Measurements from ENCODE around the gene NT5C3B.

NT5C3B gene

DNA sequence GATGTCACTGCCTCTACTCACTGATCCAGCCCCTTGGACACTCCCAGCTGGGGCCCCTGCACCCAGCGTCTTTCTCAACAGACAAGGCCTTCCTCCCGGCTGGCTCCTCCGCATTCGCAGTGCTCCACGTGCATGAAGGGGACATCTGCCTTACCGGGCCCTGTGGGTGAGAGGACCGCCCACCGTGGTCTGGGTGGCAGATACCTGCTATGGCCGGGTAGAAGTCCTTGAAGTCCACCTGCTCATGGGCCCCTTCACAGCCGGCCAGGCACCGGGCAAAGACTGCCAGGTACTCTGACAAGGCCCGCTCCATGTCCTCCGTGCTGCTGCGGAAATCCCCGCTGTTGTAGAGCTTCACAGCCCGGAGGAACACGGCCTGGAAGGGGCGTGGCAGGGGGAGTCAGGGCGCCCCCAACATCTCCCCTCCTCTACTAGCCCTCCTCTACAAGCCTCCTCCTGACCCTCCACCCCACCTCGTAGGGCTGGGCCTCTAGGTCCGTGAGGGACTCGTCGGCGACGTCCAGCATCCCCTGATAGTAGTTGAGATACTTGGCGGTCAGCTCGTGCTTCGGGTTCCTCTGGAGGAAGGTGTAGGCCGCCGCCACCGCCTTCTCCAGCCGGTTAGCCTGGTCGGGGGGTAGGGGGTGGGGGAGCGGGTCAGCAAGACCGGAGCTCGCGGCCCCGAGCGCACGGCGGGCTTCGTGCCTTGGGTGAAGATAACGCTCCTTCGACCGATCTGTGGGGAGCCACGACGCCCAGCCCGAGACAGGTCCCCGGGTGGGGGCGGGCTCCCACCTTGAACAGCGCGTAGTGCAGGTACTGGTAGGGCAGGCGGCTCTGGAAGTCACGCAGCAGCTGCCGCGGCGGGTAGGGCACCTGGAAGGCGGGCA is 25.1 kb downstream of the NT5C3B start:
- DNase-seq (ENCODE audit: low read depth, low spot score), result no peak

DNA sequence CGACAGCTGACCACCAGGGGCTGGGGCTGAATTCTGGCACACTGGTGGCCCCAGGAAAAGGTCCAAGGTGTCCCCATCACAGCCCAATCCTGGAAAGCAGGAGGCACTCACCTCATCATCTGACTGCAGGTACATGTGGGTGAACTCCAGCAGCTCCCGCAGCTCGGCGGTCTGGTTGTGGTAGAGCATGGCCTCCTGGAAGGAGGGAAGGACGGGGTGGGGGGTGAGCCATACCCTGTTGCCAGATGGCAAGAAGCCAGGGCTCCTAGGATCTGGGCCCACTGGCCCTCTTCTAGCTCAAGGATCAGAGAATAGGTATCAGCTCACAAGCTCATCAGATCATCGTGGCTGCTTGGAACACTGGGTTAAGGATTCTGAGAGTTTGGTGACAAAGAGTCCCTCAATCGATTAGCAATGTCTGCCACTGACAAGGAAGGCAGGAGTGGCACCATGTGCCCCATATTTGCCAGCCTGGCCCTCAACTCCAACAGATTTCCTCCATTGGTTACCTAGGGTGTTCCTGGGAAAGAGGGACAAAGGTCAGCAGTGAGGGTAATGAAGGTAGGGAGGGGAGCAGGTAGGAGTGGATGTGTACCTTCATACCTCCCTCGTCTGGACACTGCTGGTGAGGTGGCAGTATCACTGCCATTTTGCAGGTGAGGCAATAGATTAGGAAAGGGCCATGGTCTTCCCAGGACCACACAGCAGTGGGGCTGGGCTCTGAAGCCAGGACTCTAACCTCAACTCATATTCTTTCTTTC is 29.2 kb downstream of the NT5C3B start:
- no peak for DNase-seq (ENCODE audit: low read depth, low spot score)

DNA sequence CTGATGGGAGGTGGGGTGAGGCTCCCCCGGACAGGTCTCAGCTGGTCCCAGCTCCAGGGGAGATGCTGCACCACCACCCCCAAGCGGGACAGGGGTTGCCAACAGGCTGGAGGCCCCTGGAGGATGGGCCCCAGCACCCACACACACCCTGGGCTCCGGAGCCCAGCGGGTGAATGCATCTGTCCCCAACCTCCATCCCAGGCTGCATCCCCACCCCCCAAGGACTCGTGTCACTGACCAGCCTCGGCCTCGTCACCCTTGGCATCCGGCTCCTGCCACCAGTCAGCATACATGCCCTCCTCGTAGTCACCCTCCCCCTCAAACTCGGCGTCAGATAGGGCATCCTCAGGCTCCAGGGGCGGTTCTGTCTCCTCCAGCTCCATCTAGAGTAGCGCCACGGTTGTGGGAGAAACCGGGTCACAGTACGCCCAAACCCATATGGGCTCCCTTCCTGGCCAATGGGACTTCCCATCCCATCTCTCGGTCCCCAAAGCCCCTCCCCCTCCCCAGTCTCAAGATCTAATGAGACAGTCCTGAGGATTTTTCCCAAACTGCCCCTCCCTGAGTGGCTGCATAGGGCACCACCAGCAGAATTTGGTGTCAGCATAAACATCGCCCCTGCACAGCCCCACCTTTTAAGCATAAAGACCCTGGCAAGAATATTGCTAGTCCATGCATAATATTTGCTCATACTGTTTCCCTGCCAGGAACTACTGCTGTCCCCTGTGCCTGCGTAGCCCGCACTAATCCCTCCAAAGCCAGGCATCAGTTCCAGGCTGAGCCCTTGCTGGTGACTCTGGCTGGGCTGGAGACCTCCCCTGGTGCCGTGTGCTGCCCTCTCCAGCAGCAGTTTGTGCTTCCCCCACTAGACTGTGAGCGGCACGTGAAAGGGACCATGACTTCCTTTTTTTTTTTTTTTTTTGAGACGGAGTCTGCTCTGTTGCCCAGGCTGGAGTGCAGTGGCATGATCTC is 32.7 kb downstream of the NT5C3B start:
- DNase-seq (ENCODE audit: low read depth, low spot score), result no peak

DNA sequence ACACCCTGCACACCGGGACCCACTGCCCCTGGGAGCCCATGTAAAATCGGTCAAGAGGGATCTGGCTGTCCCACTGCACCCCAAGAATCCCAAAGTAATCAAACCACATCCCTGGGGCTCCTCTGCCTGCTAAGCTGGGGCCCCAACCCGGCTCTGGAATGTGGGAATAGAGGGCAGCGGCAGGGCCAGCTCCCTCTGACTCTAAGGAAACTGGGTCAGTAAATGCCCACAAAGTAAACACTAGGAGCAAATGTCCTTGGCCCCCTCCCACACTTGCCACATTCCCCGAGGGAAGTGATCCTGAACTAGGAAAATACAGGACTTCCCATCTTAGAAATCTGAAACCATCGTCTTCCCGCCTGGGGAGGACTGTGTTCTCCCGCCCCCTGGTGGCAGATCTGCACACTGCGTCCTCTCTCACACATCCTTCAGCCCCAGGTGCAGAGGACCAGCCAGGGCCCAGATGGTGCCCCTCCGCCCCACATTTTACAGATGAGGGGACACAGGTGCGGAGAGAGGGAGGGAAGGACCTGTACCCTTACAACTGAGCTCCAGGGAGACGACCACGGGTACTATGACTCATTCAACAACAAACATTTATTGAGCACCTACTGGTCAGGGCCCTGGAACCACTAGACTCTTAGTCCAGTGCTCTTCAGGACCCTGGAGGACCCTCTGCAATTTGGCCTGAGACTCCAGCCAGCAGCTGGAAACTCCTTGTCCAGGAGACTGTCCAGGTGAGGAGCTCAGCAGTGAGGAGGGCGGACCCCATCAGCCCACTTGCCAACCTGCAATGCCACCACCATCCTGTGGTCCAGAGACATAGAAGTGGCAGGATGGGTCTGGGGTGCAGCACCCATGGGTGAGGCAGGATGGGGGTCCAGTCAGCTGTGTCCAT is 34.4 kb downstream of the NT5C3B start:
- DNase-seq (ENCODE audit: low read depth, low spot score), result no peak

DNA sequence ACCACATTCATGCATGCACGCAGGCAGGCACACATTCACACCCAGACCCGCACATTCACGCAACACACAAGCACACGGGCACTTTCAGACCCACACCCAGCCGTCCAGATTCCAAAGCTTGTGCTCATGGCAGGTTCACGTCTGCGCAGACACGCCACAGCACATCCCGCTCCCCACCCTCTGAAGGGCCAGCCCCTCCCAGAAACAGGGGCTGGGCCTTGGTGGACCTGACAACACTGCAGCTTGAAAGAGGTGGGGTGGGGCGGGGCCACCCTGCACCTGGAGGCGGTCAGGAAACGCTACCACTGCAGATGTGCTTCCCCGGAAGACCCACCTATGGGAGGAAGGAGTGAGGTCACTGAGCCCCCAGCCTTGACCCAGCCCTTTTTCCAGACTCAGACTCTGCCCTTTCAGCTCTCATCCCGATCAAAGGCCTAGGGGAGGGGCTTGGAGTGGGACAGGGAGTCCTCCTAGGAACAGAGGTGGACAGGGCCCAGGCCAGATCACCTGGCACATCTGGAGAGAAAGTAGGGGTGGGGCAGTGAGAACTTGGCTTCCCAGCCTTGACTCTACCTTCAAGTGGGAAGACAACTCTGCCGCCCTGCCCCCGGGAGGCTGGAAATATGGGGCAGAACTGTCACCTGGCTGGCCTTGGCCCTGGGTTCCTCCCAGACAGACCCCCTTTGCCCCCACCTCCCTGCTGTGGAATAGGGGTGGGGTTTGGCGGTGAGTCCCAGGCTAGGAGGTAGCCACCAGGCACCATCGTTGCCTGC is 35.2 kb downstream of the NT5C3B start:
- DNase-seq (ENCODE audit: low read depth, low spot score), result no peak

DNA sequence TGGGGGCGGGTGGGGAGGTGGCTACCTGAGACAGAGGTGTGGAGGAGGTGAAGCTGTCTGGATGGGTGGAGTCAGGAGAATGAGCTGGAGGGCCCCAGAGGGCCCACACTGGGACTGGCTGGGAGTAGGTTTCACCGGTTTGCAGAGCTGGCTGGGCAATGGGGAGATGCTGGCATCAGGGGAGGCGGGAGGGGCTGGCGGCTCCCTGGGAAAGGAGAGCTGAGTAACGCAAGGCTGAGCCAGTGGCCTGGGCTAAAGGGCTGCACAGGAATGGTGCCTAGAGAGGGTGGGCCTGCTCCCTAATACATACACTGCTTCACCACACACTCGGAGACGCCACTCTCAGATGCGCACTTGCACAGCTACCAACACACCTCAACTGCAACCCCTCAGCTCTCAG is 36.7 kb downstream of the NT5C3B start:
- DNase-seq (ENCODE audit: low read depth, low spot score), result no peak

DNA sequence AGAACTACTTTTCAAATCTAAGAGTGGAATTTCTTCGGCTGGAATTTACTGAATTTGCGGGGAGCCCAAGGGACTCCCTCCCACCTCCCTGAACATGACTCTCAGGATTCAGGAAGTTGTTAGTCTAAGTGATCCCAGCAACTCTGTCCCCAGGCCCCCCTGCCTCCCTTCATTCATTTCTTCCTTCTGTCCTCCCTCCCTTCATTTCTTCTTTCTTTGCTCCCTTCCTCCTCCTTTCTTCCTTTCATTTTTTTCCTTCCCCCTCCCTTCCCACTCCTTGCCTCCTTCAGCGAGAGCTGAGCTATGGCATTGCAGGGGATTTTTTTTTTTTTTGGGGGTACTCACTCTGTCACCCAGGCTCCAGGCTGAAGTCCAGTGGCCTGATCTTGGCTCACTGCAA is 38.7 kb downstream of the NT5C3B start:
- DNase-seq (ENCODE audit: low read depth, low spot score), result no peak

DNA sequence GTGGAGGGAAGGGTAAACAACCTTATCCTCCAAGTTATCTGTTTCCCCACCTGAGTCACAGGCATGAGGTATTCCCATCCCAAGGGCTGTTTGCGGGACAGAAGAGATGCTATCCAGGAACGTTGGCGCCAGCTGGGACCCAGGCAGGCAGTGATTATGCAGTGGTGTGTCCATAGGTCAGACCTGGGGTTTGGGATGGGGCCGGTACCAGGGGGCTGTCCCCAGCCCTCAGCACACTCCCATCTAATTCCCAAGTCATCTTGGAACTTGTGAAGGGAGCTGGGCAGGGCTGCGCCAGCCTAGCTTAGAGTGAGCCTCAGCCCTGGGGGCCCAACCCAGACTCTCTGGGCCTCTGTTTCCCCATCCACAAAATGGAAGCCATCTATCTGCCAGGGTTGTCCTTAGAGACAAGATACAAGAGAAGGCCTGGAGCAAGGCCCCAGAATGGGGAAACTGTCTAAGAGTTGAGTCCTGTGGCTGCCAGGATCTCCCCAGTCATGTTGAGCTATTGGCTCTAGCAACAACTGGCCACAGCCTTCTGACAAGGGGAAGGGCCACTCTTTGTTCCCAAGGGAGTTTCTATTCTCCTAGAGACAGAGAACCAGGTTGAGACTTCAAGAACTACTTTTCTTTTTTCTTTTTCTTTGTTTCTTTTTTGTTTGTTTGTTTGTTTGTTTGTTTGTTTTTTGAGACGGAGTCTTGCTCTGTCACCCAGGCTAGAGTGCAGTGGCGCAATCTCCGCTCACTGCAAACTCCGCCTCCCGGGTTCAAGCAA is 39.7 kb downstream of the NT5C3B start:
- DNase-seq (ENCODE audit: low read depth, low spot score), result no peak

DNA sequence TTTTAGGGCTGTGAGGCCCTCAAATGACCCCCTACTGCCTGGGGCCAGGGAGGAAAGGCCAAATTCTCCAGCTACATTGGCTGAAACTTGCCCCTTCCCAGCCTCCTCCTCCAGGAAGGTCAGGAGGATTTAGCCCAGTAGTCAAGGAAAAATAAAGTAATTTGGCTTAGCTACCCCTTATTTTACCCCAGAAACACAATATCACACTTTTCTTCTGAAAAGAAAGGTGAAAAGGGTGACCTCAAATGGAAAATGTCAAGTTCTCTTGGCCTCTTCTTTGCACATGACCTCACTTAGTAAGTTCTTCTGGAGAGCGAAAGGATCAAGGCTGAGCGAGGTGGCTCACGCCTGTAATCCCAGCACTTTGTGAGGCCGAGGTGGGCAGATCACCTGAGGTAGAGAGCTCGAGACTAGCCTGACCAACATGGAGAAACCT is 41.5 kb downstream of the NT5C3B start:
- no peak for DNase-seq (ENCODE audit: low read depth, low spot score)

DNA sequence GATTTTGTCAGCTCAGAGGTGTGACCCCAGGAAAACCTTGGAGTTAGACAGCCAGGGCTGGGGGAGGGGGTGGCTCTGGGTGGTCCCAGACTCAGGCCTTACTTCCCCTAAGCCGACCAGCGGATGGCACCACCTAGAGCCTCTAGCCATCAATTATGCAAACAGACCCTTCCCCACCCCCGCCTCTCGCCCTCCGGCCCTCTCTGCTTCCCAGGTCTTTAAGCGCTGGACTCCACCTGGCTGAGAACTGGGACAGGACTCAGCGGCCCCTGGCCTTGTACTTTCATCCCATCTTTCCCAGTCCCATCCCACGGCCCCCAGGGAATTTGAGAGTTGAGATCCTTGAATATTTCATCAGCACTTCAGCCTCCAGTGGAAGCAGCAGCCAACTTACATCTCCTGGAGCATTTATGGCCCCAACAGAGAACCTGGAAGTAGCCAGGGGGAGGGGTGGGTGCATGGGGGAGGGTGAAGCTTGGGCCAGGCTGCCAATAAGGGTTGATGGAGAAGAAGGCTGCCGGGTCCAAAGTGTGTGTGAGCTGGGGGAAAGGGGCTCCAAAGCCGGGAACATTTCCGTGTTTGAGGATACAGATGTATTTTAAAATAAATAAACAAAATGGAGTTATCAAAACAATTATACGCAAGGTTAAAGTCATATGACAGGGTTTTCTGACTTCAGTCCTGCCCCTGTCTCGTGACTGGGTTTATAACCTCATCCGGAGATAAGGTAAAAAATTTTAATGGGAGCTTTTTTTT is 42.1 kb downstream of the NT5C3B start:
- DNase-seq (ENCODE audit: low read depth, low spot score), result no peak

DNA sequence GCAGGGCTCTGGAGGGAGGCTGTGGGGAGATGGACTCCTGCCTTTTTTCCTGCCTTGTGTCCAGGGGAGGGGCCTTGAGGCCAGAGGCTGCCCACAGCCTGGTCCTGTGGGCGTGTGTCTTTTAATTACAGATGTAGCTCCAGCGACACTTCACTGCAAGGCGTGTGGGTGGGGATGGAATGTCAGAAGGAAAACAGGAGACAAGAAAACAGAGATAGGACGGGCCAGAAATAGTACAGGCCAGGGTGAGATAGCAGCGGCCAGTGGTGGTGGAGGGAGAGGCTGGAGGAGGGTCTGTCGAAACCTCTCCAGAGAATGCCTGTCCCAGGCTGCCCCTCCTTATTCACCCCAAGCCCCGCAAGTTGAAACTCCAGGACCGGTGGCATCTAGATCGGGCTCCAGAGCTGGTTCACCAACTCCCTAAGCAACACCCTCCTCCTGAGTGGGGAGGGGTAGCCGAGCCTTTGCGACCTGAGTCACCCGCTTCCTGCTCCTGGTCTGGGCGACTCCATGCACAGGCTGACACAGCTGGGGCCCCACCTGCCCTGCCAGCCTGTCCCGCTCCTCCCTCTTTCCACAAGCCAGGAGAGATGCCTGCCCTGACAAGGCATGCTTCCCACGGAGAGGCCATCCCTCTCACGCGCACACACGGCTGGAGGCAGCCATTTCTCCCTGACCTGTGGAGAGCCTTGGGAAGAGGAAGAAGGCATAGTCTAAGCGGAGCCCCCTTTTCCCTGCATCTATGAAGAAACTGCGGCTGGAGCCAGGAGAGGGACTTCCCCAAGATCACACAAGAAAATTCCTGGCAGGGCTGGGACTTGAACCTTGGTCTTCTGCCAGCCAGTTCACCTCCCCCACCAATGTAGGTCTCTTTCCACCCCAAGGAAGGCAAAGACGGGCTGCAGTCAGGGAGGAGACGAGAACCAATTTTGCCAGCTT is 42.9 kb downstream of the NT5C3B start:
- DNase-seq (ENCODE audit: low read depth, low spot score), result no peak

DNA sequence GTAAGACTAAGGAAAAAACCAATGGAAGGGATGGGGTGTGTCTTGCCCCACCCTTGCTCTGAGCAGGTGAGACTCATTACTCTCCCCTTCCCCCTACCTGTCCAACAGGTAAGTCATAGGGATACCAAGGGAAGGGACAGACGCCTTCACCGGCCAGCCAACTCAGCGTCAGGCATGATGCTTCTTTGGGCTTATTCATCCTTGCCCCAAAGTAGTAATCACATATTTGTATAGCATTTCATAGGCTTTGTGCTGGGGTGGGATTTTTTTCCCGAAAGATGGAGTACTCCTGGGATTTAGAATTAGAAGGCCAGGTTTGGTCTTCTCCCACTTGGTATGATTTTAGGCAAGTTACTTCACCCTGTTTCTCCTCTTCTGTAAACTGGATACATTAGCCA is 49.0 kb downstream of the NT5C3B start:
- DNase-seq (ENCODE audit: low read depth, low spot score), result no peak

DNA sequence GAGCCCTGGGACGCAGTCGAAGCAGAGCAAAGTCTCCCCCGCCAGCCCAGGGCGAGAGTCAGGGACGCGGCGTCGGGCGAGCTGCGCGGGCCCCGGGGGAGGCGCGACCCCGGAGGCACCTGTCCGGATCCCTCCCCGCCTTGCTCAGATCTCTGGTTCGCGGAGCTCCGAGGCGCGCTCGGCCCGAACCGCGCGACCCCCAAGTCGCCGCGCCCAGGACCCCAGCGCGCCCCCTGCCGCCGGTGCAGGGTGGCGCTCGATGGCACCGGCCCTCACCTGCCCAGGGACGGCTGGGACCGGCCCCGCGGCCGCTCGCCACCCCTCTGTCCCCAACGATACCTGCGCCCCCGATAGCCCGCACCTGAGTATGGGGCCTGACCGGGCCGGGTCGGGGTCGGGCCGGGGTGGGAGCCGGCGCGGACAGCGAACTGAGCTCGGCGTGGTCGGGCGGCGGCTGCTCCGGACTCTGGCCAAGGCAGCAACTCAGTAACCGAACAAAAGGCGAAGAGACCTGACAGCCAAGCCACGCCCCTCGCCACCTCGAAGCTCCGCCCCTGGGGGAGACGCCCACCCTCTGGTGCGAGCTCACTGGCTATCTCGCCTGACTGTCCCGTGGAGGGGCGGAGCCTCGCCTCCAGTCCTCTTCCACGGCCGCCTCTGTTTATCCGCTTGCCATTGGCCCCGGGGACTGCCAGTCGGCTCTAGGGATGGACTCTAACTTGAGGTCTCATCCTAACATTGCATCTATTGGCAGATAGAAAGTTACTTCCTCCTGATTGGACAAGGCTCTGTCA is 49.6 kb downstream of the NT5C3B start, which contains the start of gene JUP:
JUP (minus strand) TSS at position 485 of the 794 bp plus-strand sequence. CDS start 14,857 bp downstream, outside the sequence.
- DNase-seq (ENCODE audit: low read depth, low spot score), result peak; percentile 99

DNA sequence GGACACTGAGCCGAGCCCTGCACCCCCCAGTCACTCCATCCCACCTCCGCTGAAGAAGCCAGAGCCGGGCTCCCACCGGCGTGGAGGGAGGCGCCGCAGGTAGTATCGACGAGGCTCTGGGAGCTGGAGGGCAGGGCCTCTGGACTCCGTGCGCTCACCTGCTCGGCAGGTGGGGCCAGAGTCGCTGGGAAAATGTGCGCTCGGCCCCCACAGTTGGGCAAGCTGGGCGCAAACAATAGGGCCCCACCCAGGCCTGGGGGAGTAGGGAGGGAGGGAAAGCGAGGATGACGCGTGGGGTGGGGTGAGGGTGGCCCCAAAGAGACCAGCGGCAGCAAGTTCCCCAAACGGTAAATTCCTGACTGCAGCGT is 50.2 kb downstream of the NT5C3B start:
- no peak for DNase-seq (ENCODE audit: low read depth, low spot score)

DNA sequence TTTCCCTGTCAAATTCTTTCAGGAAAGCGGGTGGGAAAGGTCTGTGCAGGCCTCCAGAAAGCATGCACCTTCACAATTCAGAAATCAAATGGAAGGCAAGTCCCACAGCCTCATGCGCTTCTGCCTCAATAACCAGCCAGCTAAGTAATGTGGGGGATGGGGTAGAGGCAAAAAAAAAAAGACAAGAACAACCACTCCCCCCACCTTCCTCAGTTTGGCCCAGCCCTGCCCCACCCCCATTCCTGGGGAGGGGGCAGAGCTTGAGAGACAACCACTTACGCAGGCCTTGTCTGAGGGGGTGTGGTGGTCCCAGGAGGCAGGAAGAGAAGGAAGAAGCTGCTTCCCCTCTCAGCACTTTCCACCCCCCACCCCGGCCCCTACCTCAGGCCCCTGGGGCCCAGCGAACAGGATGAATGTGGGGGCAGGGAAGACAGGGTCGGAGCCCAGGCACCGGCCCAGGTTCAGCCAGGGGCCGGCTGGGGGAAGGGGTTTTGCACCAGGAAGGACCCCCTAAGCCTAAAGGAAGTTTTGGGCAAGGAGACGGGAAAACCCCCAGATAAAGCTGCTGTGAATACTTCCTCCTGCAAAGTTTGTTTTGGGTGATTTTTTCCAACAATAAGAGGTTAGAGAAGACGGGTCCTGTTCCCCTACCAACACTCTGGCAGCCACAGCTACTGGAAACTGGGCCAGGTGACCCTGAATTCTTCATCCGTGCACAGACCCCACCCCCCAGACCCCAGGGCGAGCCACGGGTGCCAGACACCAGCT is 50.8 kb downstream of the NT5C3B start:
- DNase-seq (ENCODE audit: low read depth, low spot score), result peak; percentile 94

Data from iPS DF 19.7 (cell line).